Measurements from ENCODE around the gene PPP2R2C. TPM values are rescaled to one million over a fixed set of nuclear protein-coding genes. Genes with fewer than 3 reads are reported as not detected.

The PPP2R2C gene
- total RNA-seq, 1 donor from 2014 or later, result not detected

GRCh38 chr4:6465955-6466354 is 6.5 kb downstream of the PPP2R2C start:
- H3K4me3 Mint-ChIP-seq (ENCODE audit: unreplicated experiment), result no peak overlapping the region
- peaks cover 57% of the 10 kb centered on the region for H3K27me3 Mint-ChIP-seq (ENCODE audit: unreplicated experiment)
- peak; percentile 72 for DNase-seq (ENCODE audit: extremely low spot score, unreplicated experiment)
- no peaks in the 10 kb centered on the region for H3K36me3 Mint-ChIP-seq (ENCODE audit: unreplicated experiment)
- H3K4me1 Mint-ChIP-seq (ENCODE audit: unreplicated experiment), result peaks cover 2% of the 10 kb centered on the region
- no peak overlapping the region for H3K27ac Mint-ChIP-seq (ENCODE audit: unreplicated experiment)
- TF ChIP-seq CTCF (IDR thresholded peaks at IDR 0.05), result no peak
- no peaks in the 10 kb centered on the region for H3K9me3 Mint-ChIP-seq (ENCODE audit: unreplicated experiment)

DNA sequence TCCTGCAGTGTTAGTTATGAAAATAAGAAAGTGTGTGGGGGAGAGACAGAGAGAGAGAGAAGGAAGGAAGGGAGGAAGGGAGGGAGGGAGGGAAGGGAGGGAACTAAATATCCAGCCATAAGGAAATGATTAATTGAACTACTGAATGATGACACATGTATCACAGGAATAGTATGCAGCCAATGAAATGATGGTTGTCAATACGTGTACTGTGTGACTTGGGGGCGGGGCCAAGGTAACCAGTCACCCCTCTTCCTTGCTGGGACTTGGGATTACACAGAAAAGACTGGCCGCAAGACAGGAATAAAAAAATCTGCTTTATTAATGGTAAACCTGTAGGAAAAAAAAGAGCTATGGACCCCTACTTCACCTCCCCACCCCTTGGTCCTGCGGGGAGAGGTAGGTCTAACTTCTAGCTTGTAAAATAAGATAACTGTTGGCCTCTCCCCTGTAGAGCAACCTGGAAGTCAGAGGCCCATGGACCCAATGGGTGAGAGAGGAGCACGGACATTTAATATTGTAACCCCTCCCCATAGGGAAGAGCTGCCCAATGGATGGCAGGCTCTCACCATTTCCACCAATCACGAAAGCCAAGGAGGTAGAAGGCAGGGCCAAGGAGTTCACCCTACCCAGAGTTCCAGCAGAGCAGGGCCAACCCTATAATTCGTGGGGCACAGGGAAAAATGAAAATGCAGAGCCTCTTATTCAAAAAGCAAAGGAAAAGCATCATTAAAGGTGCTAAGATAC is 7.4 kb downstream of the PPP2R2C start:
- no peak overlapping the region for H3K4me3 Mint-ChIP-seq (ENCODE audit: unreplicated experiment)
- DNase-seq (ENCODE audit: extremely low spot score, unreplicated experiment), result peak; percentile 46
- peaks cover 54% of the 10 kb centered on the region for H3K27me3 Mint-ChIP-seq (ENCODE audit: unreplicated experiment)
- H3K36me3 Mint-ChIP-seq (ENCODE audit: unreplicated experiment), result no peaks in the 10 kb centered on the region
- no peak for TF ChIP-seq CTCF (IDR thresholded peaks at IDR 0.05)
- no peak overlapping the region for H3K27ac Mint-ChIP-seq (ENCODE audit: unreplicated experiment)
- H3K9me3 Mint-ChIP-seq (ENCODE audit: unreplicated experiment), result no peaks in the 10 kb centered on the region
- H3K4me1 Mint-ChIP-seq (ENCODE audit: unreplicated experiment), result no peaks in the 10 kb centered on the region

DNA sequence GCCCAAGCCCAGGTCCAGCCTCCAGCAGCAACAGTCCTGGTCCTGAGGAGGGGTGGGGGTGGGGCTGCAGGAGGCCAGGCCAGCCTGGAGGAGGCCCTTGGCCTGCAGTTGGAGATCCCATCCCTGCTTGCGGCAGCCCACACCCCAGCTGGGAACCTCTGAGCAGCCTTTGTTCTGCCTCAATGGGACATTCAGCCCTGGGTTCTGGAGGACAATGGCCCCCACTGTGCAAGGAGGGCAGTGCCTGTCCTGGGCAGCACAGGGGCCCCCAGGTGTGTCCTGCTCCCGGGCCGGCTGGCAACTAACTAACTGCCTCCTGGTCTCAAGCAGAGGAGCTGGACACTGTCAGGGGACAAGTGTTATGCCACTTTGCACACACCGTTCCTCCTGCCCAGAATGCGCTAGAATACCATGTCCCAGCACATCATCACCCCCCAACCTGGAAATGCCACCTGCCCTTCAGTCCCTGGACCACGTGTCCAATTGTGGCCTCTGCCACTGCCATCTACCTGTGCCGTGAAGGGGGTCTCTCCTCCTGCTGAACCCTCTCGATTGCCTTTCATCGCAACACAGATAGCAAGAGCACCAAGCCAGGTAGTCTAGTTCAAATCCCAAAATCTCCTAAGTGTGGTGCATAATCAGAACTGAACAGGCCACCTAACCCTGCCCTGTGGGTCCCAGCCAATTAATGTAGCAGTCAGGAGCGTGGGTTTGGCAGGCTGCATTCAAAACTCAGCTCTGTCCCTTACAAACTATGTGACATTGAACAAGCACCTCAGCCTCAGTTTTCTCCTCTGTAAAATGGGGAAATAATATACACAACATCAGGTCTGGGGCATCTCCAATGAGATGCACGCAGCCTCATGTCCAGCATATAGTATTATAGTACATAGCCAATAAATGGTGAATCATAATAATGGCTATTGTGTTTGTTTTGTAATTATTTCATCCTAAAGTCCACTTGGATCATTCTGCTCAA is 8.8 kb downstream of the PPP2R2C start:
- H3K4me1 Mint-ChIP-seq (ENCODE audit: unreplicated experiment), result no peaks in the 10 kb centered on the region
- H3K27me3 Mint-ChIP-seq (ENCODE audit: unreplicated experiment), result peaks cover 46% of the 10 kb centered on the region
- H3K9me3 Mint-ChIP-seq (ENCODE audit: unreplicated experiment), result no peaks in the 10 kb centered on the region
- H3K36me3 Mint-ChIP-seq (ENCODE audit: unreplicated experiment), result no peaks in the 10 kb centered on the region
- no peak for TF ChIP-seq CTCF (IDR thresholded peaks at IDR 0.05)
- H3K27ac Mint-ChIP-seq (ENCODE audit: unreplicated experiment), result no peak overlapping the region
- H3K4me3 Mint-ChIP-seq (ENCODE audit: unreplicated experiment), result no peak overlapping the region
- peak; percentile 78 for DNase-seq (ENCODE audit: extremely low spot score, unreplicated experiment)

GRCh38 chr4:6461301-6462165 is 10.9 kb downstream of the PPP2R2C start:
- peak; percentile 72 for DNase-seq (ENCODE audit: extremely low spot score, unreplicated experiment)
- peaks cover 28% of the 10 kb centered on the region for H3K27me3 Mint-ChIP-seq (ENCODE audit: unreplicated experiment)
- no peak for TF ChIP-seq CTCF (IDR thresholded peaks at IDR 0.05)

More at GRCh38 chr4:6461301-6462165, 10.9 kb downstream of the PPP2R2C start:
- Mint-ChIP-seq H3K27ac (ENCODE audit: unreplicated experiment) (no peak overlapping the region), H3K9me3 (ENCODE audit: unreplicated experiment) (no peaks in the 10 kb centered on the region), H3K4me3 (ENCODE audit: unreplicated experiment) (no peak overlapping the region), H3K4me1 (ENCODE audit: unreplicated experiment) (no peaks in the 10 kb centered on the region), H3K36me3 (ENCODE audit: unreplicated experiment) (no peaks in the 10 kb centered on the region)
